ENCODE results near the gene MLN. TPM values are rescaled to one million over a fixed set of nuclear protein-coding genes. Genes with fewer than 3 reads are reported as not detected.
"Not testable (repeated sequence)": the region's sequence is repeated elsewhere in the genome, so short reads cannot be mapped to it uniquely, and the experiment has no call there.

Gene MLN
- total RNA-seq, 1 experiment from 2014 or later: not detected

DNA sequence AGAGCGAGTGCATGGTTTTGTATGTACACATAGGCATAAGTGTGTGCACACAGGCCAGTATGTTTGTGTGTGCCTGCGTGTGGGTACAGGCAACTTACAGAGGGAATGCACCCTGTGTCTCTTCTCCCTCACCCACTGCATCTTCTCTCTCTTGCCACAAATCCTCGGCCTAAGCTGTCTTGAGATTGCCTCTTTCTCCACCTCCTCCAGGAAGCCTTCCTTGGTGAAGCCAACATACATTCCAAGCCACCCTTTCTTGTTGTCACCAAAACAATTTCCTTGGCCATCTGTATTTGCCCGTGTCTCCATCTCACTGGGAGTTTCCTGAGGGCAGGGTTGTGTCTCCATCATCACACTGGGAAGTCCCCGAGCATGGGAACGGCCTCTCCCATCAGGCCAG is 29.8 kb upstream of the MLN start:
- intact Hi-C loops (cut with micrococcal nuclease): no loop called here
- H4K20me1 ChIP-seq (ENCODE audit: insufficient read depth): no peaks in the 10 kb centered on the region
- TF ChIP-seq ATF3 (IDR thresholded peaks at IDR 0.05) (no peak), FOSL1 (IDR thresholded peaks at IDR 0.05; ENCODE audit: low read depth) (no peak), YY1 (IDR thresholded peaks at IDR 0.05; ENCODE audit: extremely low read depth, insufficient replicate concordance, low read depth, low read length) (no peak), ZBTB33 (IDR thresholded peaks at IDR 0.05; ENCODE audit: extremely low read depth, insufficient replicate concordance, low read length) (no peak), RAD21 (IDR thresholded peaks at IDR 0.05; ENCODE audit: low read depth) (no peak), EZH2phosphoT487 (IDR thresholded peaks at IDR 0.05; ENCODE audit: borderline replicate concordance) (no peak), CTCF (IDR thresholded peaks at IDR 0.05 in 2 of 3, conservative IDR thresholded peaks at IDR 0.05 in 1 of 3; ENCODE audit: borderline replicate concordance in 1 of 3, insufficient read depth in 1 of 3, low read depth in 2 of 3, low read length in 2 of 3) (no peak), ZFX (IDR thresholded peaks at IDR 0.05) (no peak), SP1 (IDR thresholded peaks at IDR 0.05; ENCODE audit: low read depth) (no peak), POLR2A (IDR thresholded peaks at IDR 0.05; ENCODE audit: borderline replicate concordance, extremely low read depth, insufficient read depth, insufficient read length) (no peak), EZH2 (IDR thresholded peaks at IDR 0.05) (no peak)
- TF ChIP-seq, protein P1, sequence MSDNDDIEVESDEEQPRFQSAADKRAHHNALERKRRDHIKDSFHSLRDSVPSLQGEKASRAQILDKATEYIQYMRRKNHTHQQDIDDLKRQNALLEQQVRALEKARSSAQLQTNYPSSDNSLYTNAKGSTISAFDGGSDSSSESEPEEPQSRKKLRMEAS (IDR thresholded peaks at IDR 0.05): no peak
- BruUV-seq (replicated peaks): no TSS peak
- no peaks in the 10 kb centered on the region for H3K36me3 ChIP-seq (ENCODE audit: control insufficient read depth in 1 of 2, insufficient read depth in 2 of 2, low read length in 2 of 2)
- H3K9me2 ChIP-seq (ENCODE audit: insufficient read depth): no peaks in the 10 kb centered on the region
- H3K4me1 ChIP-seq (ENCODE audit: control insufficient read depth in 1 of 2, insufficient read depth in 2 of 2, low read length in 2 of 2): 0 out of 4 replicates have a peak, but pooled peaks cover 0 to 8% of the 10 kb centered on the region in 2 experiments
- no peaks in the 10 kb centered on the region for H3K9me3 ChIP-seq (ENCODE audit: control insufficient read depth in 1 of 2, insufficient read depth in 1 of 2, low read depth in 1 of 2, low read length in 2 of 2)
- no peak overlapping the region for H3K4me2 ChIP-seq (ENCODE audit: low read length)
- H3K27me3 ChIP-seq (ENCODE audit: insufficient read depth, low read length): 0 out of 2 replicates have a peak, but pooled peaks cover 3% of the 10 kb centered on the region
- H2AFZ ChIP-seq (ENCODE audit: low read depth, low read length, poor library complexity, severe bottlenecking): no peak overlapping the region
- ChIA-PET POLR2A (no interaction called here), CTCF (no interaction called here), RAD21 (ENCODE audit: low non-redundant PET in 1 of 2, low total read pairs in 2 of 2, uncharacterized antibody in 2 of 2, unreplicated experiment in 2 of 2) (no interaction called here)
- H3K27ac ChIP-seq (ENCODE audit: low read depth, low read length): no peak overlapping the region
- H3K4me3 ChIP-seq (replicated peaks in 1 of 2; ENCODE audit: low read depth in 1 of 2, low read length in 2 of 2): no peak overlapping the region
- H3K79me2 ChIP-seq (ENCODE audit: insufficient read depth, low read length): no peaks in the 10 kb centered on the region
- ATAC-seq (no peak), DNase-seq (ENCODE audit: low read depth, low spot score) (no peak)
- H3K9ac ChIP-seq (ENCODE audit: low read length): no peak overlapping the region

DNA sequence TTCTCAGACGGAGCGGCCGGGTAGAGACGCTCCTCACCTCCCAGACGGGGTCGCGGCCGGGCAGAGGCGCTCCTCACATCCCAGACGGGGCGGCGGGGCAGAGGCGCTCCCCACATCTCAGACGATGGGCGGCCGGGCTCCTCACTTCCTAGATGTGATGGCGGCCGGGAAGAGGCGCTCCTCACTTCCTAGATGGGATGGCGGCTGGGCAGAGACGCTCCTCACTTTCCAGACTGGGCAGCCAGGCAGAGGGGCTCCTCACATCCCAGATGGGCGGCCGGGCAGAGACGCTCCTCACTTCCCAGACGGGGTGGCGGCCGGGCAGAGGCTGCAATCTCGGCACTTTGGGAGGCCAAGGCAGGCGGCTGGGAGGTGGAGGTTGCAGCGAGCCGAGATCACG is 29.0 kb upstream of the MLN start:
- intact Hi-C loops (cut with micrococcal nuclease); H3K9ac ChIP-seq (ENCODE audit: low read length); H3K27me3 ChIP-seq (ENCODE audit: insufficient read depth, low read length); H3K4me1 ChIP-seq (ENCODE audit: control insufficient read depth in 1 of 2, insufficient read depth in 2 of 2, low read length in 2 of 2); DNase-seq (ENCODE audit: low read depth, low spot score); H3K79me2 ChIP-seq (ENCODE audit: insufficient read depth, low read length); H2AFZ ChIP-seq (ENCODE audit: low read depth, low read length, poor library complexity, severe bottlenecking); H3K4me3 ChIP-seq (replicated peaks in 1 of 2; ENCODE audit: low read depth in 1 of 2, low read length in 2 of 2); H3K9me3 ChIP-seq (ENCODE audit: control insufficient read depth in 1 of 2, insufficient read depth in 1 of 2, low read depth in 1 of 2, low read length in 2 of 2); RAD21 ChIA-PET (ENCODE audit: low non-redundant PET in 1 of 2, low total read pairs in 2 of 2, uncharacterized antibody in 2 of 2, unreplicated experiment in 2 of 2); CTCF ChIA-PET; ATAC-seq; H3K9me2 ChIP-seq (ENCODE audit: insufficient read depth); BruUV-seq (replicated peaks); H3K4me2 ChIP-seq (ENCODE audit: low read length); POLR2A ChIA-PET; H3K27ac ChIP-seq (ENCODE audit: low read depth, low read length); H4K20me1 ChIP-seq (ENCODE audit: insufficient read depth); H3K36me3 ChIP-seq (ENCODE audit: control insufficient read depth in 1 of 2, insufficient read depth in 2 of 2, low read length in 2 of 2): not testable (repeated sequence)
